PFSK-1 (cell line): Measurements from ENCODE around the gene TMEM44.

Experiments
- POLR2AphosphoS5 ChIP-seq: IDR thresholded peaks from 2 replicates; pipeline ENCODE4 v1.6.1; 2012; ENCODE audit warnings: low read depth, mild to moderate bottlenecking, control low read depth, low read length, moderate library complexity
- TF ChIP-seq, protein P1 (sequence below), 2 experiments: IDR thresholded peaks; 2 replicates each; pipeline versions ENCODE4 v1.6.1 to v1.8.0; 2011 to 2012; ENCODE audit warnings: low read depth in 2 of 2, low read length in 2 of 2, control low read depth in 1 of 2, inconsistent platforms in 1 of 2, mild to moderate bottlenecking in 1 of 2, moderate library complexity in 1 of 2; ENCODE audit not compliant: insufficient read depth in 1 of 2

DNA sequence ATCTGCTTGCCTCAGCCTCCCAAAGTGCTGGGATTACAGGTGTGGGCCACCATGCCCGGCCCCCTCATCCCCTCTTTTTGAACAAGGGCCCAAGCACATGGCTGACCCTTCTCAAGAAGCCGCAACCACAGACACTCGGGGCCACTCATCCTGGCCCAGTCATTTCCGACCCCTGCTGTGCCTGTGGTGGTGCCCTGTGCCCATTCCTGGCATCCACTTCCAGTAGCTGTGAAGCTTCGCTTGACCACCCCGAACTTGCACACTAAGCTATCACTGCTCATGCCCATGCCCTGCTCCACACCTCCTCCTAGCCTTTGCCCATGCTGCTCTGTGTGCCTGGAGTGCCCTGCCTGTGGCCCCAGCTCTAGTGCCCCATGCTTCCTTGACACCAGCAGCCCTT is 8.3 kb downstream of the TMEM44 start:
- TF ChIP-seq, protein P1, sequence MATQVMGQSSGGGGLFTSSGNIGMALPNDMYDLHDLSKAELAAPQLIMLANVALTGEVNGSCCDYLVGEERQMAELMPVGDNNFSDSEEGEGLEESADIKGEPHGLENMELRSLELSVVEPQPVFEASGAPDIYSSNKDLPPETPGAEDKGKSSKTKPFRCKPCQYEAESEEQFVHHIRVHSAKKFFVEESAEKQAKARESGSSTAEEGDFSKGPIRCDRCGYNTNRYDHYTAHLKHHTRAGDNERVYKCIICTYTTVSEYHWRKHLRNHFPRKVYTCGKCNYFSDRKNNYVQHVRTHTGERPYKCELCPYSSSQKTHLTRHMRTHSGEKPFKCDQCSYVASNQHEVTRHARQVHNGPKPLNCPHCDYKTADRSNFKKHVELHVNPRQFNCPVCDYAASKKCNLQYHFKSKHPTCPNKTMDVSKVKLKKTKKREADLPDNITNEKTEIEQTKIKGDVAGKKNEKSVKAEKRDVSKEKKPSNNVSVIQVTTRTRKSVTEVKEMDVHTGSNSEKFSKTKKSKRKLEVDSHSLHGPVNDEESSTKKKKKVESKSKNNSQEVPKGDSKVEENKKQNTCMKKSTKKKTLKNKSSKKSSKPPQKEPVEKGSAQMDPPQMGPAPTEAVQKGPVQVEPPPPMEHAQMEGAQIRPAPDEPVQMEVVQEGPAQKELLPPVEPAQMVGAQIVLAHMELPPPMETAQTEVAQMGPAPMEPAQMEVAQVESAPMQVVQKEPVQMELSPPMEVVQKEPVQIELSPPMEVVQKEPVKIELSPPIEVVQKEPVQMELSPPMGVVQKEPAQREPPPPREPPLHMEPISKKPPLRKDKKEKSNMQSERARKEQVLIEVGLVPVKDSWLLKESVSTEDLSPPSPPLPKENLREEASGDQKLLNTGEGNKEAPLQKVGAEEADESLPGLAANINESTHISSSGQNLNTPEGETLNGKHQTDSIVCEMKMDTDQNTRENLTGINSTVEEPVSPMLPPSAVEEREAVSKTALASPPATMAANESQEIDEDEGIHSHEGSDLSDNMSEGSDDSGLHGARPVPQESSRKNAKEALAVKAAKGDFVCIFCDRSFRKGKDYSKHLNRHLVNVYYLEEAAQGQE (IDR thresholded peaks at IDR 0.05; ENCODE audit: insufficient read depth in 1 of 2, low read depth in 2 of 2, low read length in 2 of 2) = no peak
- no peak for TF ChIP-seq POLR2AphosphoS5
